H1 (cell line): ENCODE results near the gene FOLR1. TPM values are rescaled to one million over a fixed set of nuclear protein-coding genes. Genes with fewer than 3 reads are reported as not detected.

Experiments used
- ASH2L ChIP-seq: fragments of 200-600, 300-600 bp; sonication (generic); IDR thresholded peaks from one replicate; pipeline ENCODE4 v1.7.1; 2017; ENCODE audit warnings: low read length
- CHD7 ChIP-seq: fragments of 300-600 bp; sonication (generic); IDR thresholded peaks from 2 replicates; pipeline ENCODE4 v1.7.1; 2012; ENCODE audit warnings: low read length, moderate library complexity, mild to moderate bottlenecking, inconsistent platforms; ENCODE audit not compliant: insufficient replicate concordance
- HDAC6 ChIP-seq: IDR thresholded peaks from one replicate; pipeline ENCODE4 v1.7.1; 2012; ENCODE audit warnings: low read depth, mild to moderate bottlenecking, inconsistent platforms, low read length, moderate library complexity
- JUND ChIP-seq: IDR thresholded peaks from 2 replicates; pipeline ENCODE4 v1.6.1; 2011; ENCODE audit warnings: mild to moderate bottlenecking, improper control_type of control experiment, low read length
- polyA plus RNA-seq, 7 experiments: library from polyadenylated mRNA; depleted of rRNA in 3 of 7; stranded (reverse) in 5 of 7; unstranded in 2 of 7; fragments of >200 nt in 5 of 7; fragments of 200-250 nt in 2 of 7; gene quantifications; 1 replicate in 5 of 7; 2 replicates in 1 of 7; 4 replicates in 1 of 7; pipeline versions ENCODE4 v1.2.1 to v1.2.3, GENCODE V29; 2011 to 2013; ENCODE audit warnings: missing spikeins in 2 of 7, mixed read lengths in 2 of 7
- total RNA-seq: library from RNA; stranded (reverse); fragmentation: NEBNext Ultra II Directional; extraction: Animal tissue kit (Norgen Biotek cat#: 25700); gene quantifications from 2 replicates; pipeline ENCODE4 v1.2.1, GENCODE V29; 2021

Gene FOLR1
- total and polyA plus RNA-seq, 2 of the 8 experiments (the other 6 are each of a cell fraction or from before 2014, with no cell fraction given): 1.3 TPM; not detected in 1

- TF ChIP-seq CHD7 (no peak), HDAC6 (no peak), ASH2L (no peak), JUND (no peak)
Observed at GRCh38 chr11:72154816-72155215, 37.1 kb upstream of the FOLR1 start (continued).
